ENCODE data around the gene USP7. TPM values are rescaled to one million over a fixed set of nuclear protein-coding genes. Genes with fewer than 3 reads are reported as not detected.
"Not testable (repeated sequence)": the region's sequence is repeated elsewhere in the genome, so short reads cannot be mapped to it uniquely, and the experiment has no call there.

The USP7 gene
- total RNA-seq, 1 donor from 2014 or later = 55.3 TPM

DNA sequence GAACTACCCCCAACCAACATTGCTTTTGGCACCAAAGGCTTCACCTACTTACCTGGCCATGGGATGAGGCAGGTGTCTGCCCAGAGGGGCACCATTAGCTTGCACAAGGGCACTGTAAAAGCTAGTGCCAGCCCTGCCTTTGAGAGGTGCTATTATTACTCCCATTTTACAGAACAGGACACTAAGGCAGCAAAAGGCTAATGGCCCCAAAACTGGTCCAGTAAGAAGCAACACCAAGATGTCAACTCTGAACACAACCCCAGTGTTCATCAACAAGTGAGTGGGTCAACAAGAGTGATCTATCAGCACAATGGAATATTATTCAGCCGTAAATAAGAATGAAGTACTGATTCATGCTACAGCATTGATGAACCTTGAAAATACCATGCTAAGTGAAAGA is 7.7 kb upstream of the USP7 start:
- no peaks in the 10 kb centered on the region for H3K27me3 ChIP-seq
- TF ChIP-seq, protein P1, sequence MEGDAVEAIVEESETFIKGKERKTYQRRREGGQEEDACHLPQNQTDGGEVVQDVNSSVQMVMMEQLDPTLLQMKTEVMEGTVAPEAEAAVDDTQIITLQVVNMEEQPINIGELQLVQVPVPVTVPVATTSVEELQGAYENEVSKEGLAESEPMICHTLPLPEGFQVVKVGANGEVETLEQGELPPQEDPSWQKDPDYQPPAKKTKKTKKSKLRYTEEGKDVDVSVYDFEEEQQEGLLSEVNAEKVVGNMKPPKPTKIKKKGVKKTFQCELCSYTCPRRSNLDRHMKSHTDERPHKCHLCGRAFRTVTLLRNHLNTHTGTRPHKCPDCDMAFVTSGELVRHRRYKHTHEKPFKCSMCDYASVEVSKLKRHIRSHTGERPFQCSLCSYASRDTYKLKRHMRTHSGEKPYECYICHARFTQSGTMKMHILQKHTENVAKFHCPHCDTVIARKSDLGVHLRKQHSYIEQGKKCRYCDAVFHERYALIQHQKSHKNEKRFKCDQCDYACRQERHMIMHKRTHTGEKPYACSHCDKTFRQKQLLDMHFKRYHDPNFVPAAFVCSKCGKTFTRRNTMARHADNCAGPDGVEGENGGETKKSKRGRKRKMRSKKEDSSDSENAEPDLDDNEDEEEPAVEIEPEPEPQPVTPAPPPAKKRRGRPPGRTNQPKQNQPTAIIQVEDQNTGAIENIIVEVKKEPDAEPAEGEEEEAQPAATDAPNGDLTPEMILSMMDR (IDR thresholded peaks at IDR 0.05) = no peak
- no peaks in the 10 kb centered on the region for H3K9me3 ChIP-seq
- DNase-seq (ENCODE audit: low spot score in 2 of 2) = no peak
- no peaks in the 10 kb centered on the region for H3K4me1 ChIP-seq
- H3K27ac ChIP-seq = no peak overlapping the region
- H3K36me3 ChIP-seq = no peaks in the 10 kb centered on the region
- intact Hi-C loops (cut with DNase I) = no loop called here
- no peak overlapping the region for H3K4me3 ChIP-seq

DNA sequence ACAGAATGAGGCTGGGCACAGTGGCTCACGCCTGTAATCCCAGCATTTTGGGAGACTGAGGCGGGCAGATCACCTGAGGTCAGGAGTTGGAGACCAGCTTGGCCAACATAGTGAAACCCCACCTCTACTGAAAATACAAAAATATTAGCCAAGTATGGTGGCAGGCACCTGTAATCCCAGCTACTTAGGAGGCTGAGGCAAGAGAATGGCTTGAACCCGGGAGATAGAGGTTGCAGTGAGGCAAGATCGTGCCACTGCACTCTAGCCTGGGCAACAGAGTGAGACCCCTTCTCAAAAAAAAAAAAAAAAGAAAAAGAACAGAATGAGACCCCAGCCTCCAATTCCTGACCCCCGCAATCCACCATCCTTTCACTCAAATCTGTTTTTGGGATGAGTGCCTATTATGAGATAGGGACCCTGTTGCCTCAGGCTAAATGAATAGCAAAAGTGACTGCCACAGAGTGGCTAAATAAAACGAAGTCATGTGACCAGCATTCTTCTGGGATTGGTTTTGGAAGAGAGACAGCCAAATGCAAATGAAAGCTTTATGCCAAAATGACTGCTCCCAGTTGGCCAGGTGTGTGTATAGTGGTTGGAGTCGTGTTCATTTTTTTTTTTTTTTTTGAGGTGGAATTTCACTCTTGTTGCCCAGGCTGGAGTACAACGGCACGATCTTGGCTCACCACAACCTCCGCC is 5.6 kb upstream of the USP7 start:
- H3K36me3 ChIP-seq; H3K27me3 ChIP-seq; intact Hi-C loops (cut with DNase I); H3K9me3 ChIP-seq; H3K4me3 ChIP-seq; DNase-seq (ENCODE audit: low spot score in 2 of 2); H3K4me1 ChIP-seq; H3K27ac ChIP-seq: not testable (repeated sequence)

GRCh38 chr16:8968054-8968453 is 4.3 kb upstream of the USP7 start:
- not testable (repeated sequence) for H3K27me3 ChIP-seq

DNA sequence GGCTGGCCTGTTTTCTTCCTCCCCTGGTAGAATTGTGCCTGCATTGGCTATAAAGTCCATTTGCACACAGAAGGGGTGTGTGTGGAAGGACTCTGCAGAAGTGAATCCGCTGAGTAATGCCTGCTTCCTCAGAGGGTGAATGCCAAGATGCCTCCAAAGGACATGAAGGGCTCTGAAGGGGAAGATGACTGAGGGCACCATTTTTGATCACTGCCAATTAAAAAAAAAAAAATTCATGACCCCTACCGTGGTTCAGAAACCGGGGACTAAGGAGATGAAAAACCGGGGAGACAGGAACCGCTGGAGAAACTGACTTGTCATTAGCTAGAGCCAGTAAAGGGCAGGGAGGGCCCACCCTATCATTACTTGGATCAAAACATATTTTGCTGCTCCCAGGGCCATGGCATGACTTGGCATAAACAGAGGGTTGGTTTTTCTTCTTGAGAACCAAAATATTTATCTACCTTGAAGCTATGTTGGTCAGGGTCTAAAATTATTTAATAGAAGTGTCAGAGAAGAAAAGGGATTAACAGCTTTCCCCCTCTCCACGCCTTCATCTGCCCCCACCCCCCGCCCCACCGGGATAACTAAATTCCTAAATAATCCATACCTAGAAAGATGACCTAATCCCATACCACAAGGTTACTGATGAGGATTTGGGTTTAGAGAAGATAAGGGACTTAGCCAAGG is 3.6 kb upstream of the USP7 start:
- DNase-seq (ENCODE audit: low spot score in 2 of 2) = no peak
- no peak overlapping the region for H3K27ac ChIP-seq
- TF ChIP-seq, protein P1 (IDR thresholded peaks at IDR 0.05) = no peak
- no peaks in the 10 kb centered on the region for H3K36me3 ChIP-seq
- no peaks in the 10 kb centered on the region for H3K9me3 ChIP-seq
- H3K4me3 ChIP-seq = no peak overlapping the region
- intact Hi-C loops (cut with DNase I) = no loop called here
- H3K4me1 ChIP-seq = peaks cover 0 to under 1% of the 10 kb centered on the region in 2 donors
- H3K27me3 ChIP-seq = no peaks in the 10 kb centered on the region

More at GRCh38 chr16:8968054-8968453, 4.3 kb upstream of the USP7 start:
- DNase-seq (ENCODE audit: low spot score in 2 of 2); H3K27ac ChIP-seq; H3K4me1 ChIP-seq; H3K4me3 ChIP-seq; intact Hi-C loops (cut with DNase I); H3K9me3 ChIP-seq; H3K36me3 ChIP-seq: not testable (repeated sequence)

GRCh38 chr16:8966817-8967131 is 3.1 kb upstream of the USP7 start:
- Histone ChIP-seq H3K27me3 (no peaks in the 10 kb centered on the region), H3K4me3 (no peak overlapping the region), H3K9me3 (no peaks in the 10 kb centered on the region), H3K4me1 (peaks cover 3 to 6% of the 10 kb centered on the region in 2 donors), H3K36me3 (no peaks in the 10 kb centered on the region), H3K27ac (no peak overlapping the region)
- no peak for DNase-seq (ENCODE audit: low spot score in 2 of 2)
- intact Hi-C loops (cut with DNase I) = no loop called here
- TF ChIP-seq, protein P1 (IDR thresholded peaks at IDR 0.05) = no peak

DNA sequence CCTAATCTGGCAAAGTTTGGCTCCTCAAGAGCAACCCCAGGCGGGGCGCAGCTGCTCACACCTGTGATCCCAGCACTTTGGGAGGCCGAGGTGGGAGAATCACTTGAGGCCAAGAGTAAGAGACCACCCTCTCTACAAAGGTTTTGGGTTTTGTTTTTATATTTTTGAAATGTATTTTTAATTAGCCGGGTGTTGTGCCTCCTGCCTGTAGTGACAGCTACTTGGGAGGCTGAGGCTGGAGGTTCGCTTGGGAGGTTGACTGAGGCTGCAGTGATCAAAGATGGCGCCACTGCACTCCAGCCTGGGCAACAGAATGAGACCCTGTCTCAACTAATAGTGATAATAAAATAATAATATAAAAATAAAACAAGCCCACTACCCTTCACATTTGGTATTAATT is 756 bp upstream of the USP7 start:
- Histone ChIP-seq H3K36me3 (no peaks in the 10 kb centered on the region), H3K27me3 (no peaks in the 10 kb centered on the region), H3K9me3 (no peaks in the 10 kb centered on the region), H3K4me3 (peak overlapping the region; percentile 54 to 71), H3K27ac (peak overlapping the region; percentile 75 to 78), H3K4me1 (peaks cover 13 to 26% of the 10 kb centered on the region in 2 donors)
- intact Hi-C loops (cut with DNase I) = loop anchor here (2.0 to 5.0 kb wide), 5 partner anchors 77 to 292 kb away; partner anchors contain the start of genes ABAT, HAPSTR1, PMM2 and TMEM186
- TF ChIP-seq, protein P1 (IDR thresholded peaks at IDR 0.05) = no peak
- no peak for DNase-seq (ENCODE audit: low spot score in 2 of 2)

All from ascending aorta (tissue), 2 donors.